HG03354 (cell line): ENCODE results near the gene PER3.

Experiments used
- ATAC-seq: cut with Tn5 transposase; IDR thresholded peaks from one replicate; pipeline ENCODE4 v1.9.1; 2021; ENCODE audit warnings: mild to moderate bottlenecking; ENCODE audit not compliant: unreplicated experiment, poor library complexity, severe bottlenecking

The PER3 gene

GRCh38 chr1:7783826-7784491 lies at the start of gene PER3:
Gene PER3, plus strand, starts transcription at chr1:7784291. Its CDS starts 587 bp downstream, at chr1:7784878.
- peak; percentile 94 for ATAC-seq

DNA sequence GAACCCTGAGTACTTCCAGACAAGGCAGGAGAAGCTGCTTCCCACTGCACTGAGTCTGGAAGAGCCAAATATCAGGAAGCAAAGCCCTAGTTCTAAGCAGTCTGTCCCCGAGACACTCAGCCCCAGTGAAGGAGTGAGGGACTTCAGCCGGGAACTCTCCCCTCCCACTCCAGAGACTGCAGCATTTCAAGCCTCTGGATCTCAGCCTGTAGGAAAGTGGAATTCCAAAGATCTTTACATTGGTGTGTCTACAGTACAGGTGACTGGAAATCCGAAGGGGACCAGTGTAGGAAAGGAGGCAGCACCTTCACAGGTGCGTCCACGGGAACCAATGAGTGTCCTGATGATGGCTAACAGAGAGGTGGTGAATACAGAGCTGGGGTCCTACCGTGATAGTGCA lies 46.0 kb upstream of the PER3 start:
- no peak for ATAC-seq

DNA sequence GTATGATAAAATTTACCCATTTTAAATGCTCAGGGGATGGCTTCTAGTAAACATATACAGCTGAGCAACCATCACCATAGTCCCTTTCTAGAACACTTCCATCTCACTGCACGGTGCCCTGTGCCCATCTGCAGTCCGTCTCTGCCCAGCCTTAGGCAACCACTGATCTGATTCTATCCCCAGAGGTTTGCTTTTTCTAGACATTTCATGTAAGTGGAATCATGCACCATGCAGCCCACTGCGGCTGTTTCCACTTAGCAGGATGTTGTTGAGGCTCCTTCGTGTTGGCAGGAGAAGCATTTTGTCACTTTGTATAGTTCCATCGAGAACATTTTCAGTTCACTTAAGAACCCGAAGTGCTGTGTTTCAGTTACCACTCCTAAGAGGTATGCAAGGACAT lies 40.7 kb upstream of the PER3 start:
- no peak for ATAC-seq

- no peak for ATAC-seq
Measured at GRCh38 chr1:7744882-7745281, 39.2 kb upstream of the PER3 start.

DNA sequence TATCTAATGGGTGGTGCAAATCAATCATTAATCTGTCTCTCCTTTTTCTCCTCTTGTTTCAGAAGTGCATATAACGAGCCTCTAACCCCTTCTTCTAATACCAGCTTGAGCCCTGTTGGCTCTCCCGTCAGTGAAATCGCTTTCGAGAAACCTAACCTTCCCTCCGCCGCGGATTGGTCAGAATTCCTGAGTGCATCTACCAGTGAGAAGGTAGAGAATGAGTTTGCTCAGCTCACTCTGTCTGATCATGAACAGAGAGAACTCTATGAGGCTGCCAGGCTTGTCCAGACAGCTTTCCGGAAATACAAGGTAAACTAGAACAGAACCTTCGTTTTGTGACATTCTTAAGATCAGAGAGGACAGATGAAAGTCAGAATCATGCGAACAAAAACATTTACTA lies 38.3 kb upstream of the PER3 start:
- ATAC-seq, result no peak

DNA sequence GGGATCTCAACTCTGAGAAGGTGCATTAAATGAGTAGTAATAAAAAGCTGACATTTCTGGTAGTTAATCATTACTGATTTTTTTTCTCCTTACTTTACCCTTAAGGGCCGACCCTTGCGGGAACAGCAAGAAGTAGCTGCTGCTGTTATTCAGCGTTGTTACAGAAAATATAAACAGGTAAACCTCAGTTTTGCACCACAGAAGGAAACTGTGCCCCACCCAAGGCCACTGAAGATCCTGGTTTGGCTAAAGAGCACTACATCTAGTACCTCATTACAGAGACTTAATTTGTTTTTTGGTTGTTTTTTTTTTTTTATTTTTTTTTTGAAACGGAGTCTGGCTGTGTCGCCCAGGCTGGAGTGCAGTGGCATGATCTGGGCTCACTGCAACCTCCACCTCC lies 36.5 kb upstream of the PER3 start:
- ATAC-seq, result no peak

- no peak for ATAC-seq
Measured at GRCh38 chr1:7749126-7749525, 35.0 kb upstream of the PER3 start.

GRCh38 chr1:7751174-7751573 lies 32.9 kb upstream of the PER3 start:
- ATAC-seq, result no peak

GRCh38 chr1:7752512-7753417 lies 31.3 kb upstream of the PER3 start:
- no peak for ATAC-seq

DNA sequence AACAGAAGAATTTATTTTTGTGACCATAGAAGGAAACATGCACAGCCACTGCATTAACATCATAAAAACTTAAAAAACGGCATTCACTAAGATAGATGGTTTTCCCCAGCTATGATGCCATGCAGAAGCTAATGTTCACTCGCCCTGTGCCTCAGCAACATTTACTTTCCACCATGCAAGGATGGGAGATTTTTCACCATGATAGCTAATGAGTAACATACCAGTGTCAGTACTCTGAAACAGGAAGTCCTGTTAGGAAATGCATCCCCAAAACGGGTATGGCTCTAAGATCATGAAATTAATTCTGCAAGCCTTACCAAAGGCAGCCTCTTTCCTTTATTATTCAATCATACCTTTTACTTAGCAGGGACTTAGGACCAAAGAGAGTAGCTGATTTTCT lies 30.4 kb upstream of the PER3 start:
- no peak for ATAC-seq

GRCh38 chr1:7754234-7754633 lies 29.9 kb upstream of the PER3 start:
- ATAC-seq, result no peak

GRCh38 chr1:7755448-7755847 lies 28.6 kb upstream of the PER3 start:
- no peak for ATAC-seq

DNA sequence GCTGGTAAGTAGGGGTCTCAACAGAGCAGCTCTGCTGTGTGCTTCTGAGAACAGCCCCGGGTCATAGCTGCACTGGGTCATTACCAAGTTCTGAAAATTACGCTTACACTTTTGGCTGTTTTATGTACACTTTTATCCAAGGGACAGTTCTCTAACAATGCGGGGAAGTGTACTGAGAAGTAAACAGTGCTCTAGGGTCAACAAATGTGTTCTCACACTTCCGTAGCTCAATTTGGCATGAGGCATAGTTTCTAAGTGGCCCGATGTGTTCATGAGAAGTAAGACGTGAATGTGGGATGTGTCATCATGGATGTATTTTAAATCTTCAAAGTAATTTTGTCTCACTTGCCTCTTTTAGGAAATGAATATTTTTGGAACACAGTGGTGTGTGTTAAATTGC lies 23.8 kb upstream of the PER3 start:
- no peak for ATAC-seq

GRCh38 chr1:7761103-7761502 lies 23.0 kb upstream of the PER3 start:
- no peak for ATAC-seq

GRCh38 chr1:7767176-7767575 lies 16.9 kb upstream of the PER3 start:
- no peak for ATAC-seq

DNA sequence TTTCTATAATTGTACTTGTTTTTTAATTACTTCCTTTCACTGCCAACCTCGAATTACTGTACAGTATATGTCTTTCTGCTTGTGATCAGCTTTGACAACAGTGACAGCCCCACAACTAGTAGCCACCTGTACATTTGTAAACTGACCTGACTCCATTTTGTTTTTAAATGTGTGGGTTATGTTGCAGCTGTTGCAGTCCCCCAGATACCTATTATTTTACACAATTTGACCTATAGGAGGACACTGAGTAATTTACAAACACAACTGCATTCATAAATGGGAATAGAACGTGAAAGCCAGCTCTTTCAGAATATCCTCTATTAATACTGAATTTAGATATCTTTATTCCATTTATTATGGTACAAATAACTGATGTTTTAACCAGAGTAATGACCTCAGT lies 15.5 kb upstream of the PER3 start:
- ATAC-seq, result no peak

DNA sequence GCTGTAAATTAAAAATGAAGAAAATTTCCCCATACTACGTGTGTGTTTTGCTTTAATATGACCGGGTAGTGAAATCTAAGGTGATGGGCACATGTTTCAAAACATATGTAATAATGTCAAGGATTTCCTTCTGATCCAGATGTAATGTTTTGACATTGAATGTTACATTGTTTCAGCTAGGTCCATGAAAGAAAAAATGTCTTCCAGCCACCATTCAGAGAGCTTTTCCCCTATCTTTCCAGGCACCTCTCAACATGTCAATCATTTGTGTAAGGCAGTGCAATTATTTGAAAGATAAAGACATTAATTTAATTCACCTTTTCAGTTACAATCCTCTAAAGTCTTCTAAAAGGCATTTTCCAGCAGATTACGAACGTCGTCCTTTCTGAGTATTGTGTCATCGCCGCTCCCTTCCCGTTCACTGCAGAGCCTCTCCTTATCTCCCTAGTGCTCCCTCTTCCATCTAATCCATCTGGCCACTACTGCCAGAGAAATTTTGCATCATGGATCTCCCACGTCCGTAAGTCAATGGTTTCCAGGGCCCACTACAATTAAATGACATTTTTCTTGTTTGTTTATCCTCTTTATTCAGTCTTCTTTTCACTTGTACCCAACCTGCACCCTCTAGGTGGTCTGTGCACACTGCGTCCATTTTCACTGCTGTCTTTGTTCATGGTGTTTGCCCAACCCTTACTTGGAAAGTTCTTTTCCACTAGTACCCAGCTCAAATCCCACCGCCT lies 14.2 kb upstream of the PER3 start:
- ATAC-seq, result no peak

- ATAC-seq, result no peak
Measured at GRCh38 chr1:7770669-7770996, 13.5 kb upstream of the PER3 start.

GRCh38 chr1:7770997-7771822 lies 12.9 kb upstream of the PER3 start, which contains the start of gene VAMP3:
Gene VAMP3, plus strand, starts transcription at chr1:7771296. Its CDS starts 88 bp downstream, at chr1:7771384.
- peak; percentile 89 for ATAC-seq

DNA sequence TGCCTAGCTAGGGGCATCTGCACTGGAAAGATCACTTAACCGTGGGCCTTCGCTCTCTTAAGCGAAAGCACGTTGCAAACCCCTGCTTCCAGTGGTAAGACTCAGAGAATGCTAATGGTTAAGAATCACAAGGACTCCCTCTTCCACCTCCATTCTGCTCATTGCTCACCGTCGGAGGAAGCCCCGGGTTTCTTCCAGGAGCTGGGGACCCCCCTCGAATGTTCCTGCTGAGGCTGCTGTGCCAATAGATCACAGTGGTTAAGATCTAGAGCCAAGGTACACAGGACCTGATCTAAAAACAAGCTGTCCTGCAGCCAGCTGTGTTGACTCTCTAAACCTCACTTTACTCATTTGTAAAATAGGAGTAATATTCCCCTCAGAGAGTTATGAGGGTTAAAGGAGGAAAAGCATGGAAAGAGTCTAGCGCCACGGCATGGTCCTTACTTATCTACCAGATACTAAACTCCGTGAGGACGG lies 12.2 kb upstream of the PER3 start:
- ATAC-seq, result no peak
